HUES6 (cell line): ENCODE results near the gene FGGY.

Source experiments
- H3K27ac ChIP-seq: 2 replicates; pipeline ENCODE4 v1.7.0; 2013; ENCODE audit warnings: low read depth, mild to moderate bottlenecking, low read length, inconsistent platforms
- H3K27me3 ChIP-seq: 2 replicates; pipeline ENCODE4 v1.6.1; 2013; ENCODE audit warnings: low read length; ENCODE audit not compliant: control insufficient read depth, insufficient read depth
- H3K36me3 ChIP-seq: 2 replicates; pipeline ENCODE4 v1.6.1; 2013; ENCODE audit warnings: low read length; ENCODE audit not compliant: control insufficient read depth, insufficient read depth
- H3K4me1 ChIP-seq: 2 replicates; pipeline ENCODE4 v1.6.1; 2013; ENCODE audit warnings: low read length; ENCODE audit not compliant: control insufficient read depth, insufficient read depth
- H3K4me3 ChIP-seq: 2 replicates; pipeline ENCODE4 v1.5.1; 2013; ENCODE audit warnings: low read depth, low read length
- H3K9ac ChIP-seq: one replicate; pipeline ENCODE4 v1.6.1; 2013; ENCODE audit warnings: mild to moderate bottlenecking, low read length
- H3K9me3 ChIP-seq: 2 replicates; pipeline ENCODE4 v1.6.1; 2013; ENCODE audit warnings: low read depth, low read length; ENCODE audit not compliant: control insufficient read depth, insufficient read depth

The FGGY gene

GRCh38 chr1:59692591-59692990 lies 395.7 kb downstream of the FGGY start:
- Histone ChIP-seq H3K27ac (no peak overlapping the region), H3K4me1 (peaks cover 4% of the 10 kb centered on the region; the same call in 1 of the 2 replicates), H3K36me3 (no peaks in the 10 kb centered on the region), H3K9me3 (no peaks in the 10 kb centered on the region), H3K4me3 (no peak overlapping the region), H3K9ac (no peak overlapping the region), H3K27me3 (no peaks in the 10 kb centered on the region)

GRCh38 chr1:59693406-59693805 lies 396.5 kb downstream of the FGGY start:
- H3K27ac ChIP-seq: no peak overlapping the region
- H3K36me3 ChIP-seq: no peaks in the 10 kb centered on the region
- no peak overlapping the region for H3K9ac ChIP-seq
- no peak overlapping the region for H3K4me3 ChIP-seq
- peaks cover 10% of the 10 kb centered on the region for H3K4me1 ChIP-seq
- no peaks in the 10 kb centered on the region for H3K9me3 ChIP-seq
- H3K27me3 ChIP-seq: no peaks in the 10 kb centered on the region

GRCh38 chr1:59695252-59695651 lies 398.4 kb downstream of the FGGY start:
- Histone ChIP-seq H3K36me3 (no peaks in the 10 kb centered on the region), H3K27me3 (no peaks in the 10 kb centered on the region), H3K4me3 (no peak overlapping the region), H3K9ac (no peak overlapping the region), H3K9me3 (no peaks in the 10 kb centered on the region), H3K4me1 (peaks cover 15% of the 10 kb centered on the region), H3K27ac (no peak overlapping the region)

- H3K27me3 ChIP-seq: no peaks in the 10 kb centered on the region
- no peak overlapping the region for H3K4me3 ChIP-seq
- H3K9me3 ChIP-seq: no peaks in the 10 kb centered on the region
- H3K4me1 ChIP-seq: peaks cover 15% of the 10 kb centered on the region
- no peaks in the 10 kb centered on the region for H3K36me3 ChIP-seq
- no peak overlapping the region for H3K27ac ChIP-seq
- H3K9ac ChIP-seq: no peak overlapping the region
These were observed 399.7 kb downstream of the FGGY start for GRCh38 chr1:59696421-59697115.

- Histone ChIP-seq H3K4me3 (no peak overlapping the region), H3K4me1 (peaks cover 15% of the 10 kb centered on the region), H3K9ac (no peak overlapping the region), H3K27ac (no peak overlapping the region), H3K9me3 (no peaks in the 10 kb centered on the region), H3K36me3 (no peaks in the 10 kb centered on the region), H3K27me3 (no peaks in the 10 kb centered on the region)
These were observed 400.4 kb downstream of the FGGY start for GRCh38 chr1:59697150-59697800.

GRCh38 chr1:59698386-59698785 lies 401.5 kb downstream of the FGGY start:
- no peak overlapping the region for H3K9ac ChIP-seq
- H3K4me3 ChIP-seq: no peak overlapping the region
- no peaks in the 10 kb centered on the region for H3K36me3 ChIP-seq
- H3K27me3 ChIP-seq: no peaks in the 10 kb centered on the region
- no peak overlapping the region for H3K27ac ChIP-seq
- H3K9me3 ChIP-seq: no peaks in the 10 kb centered on the region
- peaks cover 15% of the 10 kb centered on the region for H3K4me1 ChIP-seq

- Histone ChIP-seq H3K27ac (no peak overlapping the region), H3K9ac (no peak overlapping the region), H3K36me3 (no peaks in the 10 kb centered on the region), H3K4me1 (peaks cover 15% of the 10 kb centered on the region), H3K4me3 (no peak overlapping the region), H3K9me3 (no peaks in the 10 kb centered on the region), H3K27me3 (no peaks in the 10 kb centered on the region)
These were observed 402.4 kb downstream of the FGGY start for GRCh38 chr1:59699227-59699847.

GRCh38 chr1:59701376-59701775 lies 404.5 kb downstream of the FGGY start:
- Histone ChIP-seq H3K9me3 (no peaks in the 10 kb centered on the region), H3K36me3 (no peaks in the 10 kb centered on the region), H3K27ac (no peak overlapping the region), H3K4me3 (no peak overlapping the region), H3K4me1 (peaks cover 15% of the 10 kb centered on the region), H3K9ac (no peak overlapping the region), H3K27me3 (no peaks in the 10 kb centered on the region)

GRCh38 chr1:59703226-59703917 lies 406.5 kb downstream of the FGGY start:
- Histone ChIP-seq H3K4me3 (no peak overlapping the region), H3K9me3 (no peaks in the 10 kb centered on the region), H3K4me1 (peaks cover 6% of the 10 kb centered on the region), H3K27ac (no peak overlapping the region), H3K36me3 (no peaks in the 10 kb centered on the region), H3K9ac (no peak overlapping the region), H3K27me3 (no peaks in the 10 kb centered on the region)

- peaks cover 2% of the 10 kb centered on the region; the same call in 1 of the 2 replicates for H3K4me1 ChIP-seq
- no peak overlapping the region for H3K9ac ChIP-seq
- no peaks in the 10 kb centered on the region for H3K9me3 ChIP-seq
- H3K36me3 ChIP-seq: no peaks in the 10 kb centered on the region
- no peak overlapping the region for H3K27ac ChIP-seq
- no peak overlapping the region for H3K4me3 ChIP-seq
- H3K27me3 ChIP-seq: no peaks in the 10 kb centered on the region
These were observed 407.1 kb downstream of the FGGY start for GRCh38 chr1:59703918-59704378.

GRCh38 chr1:59704716-59705115 lies 407.8 kb downstream of the FGGY start:
- Histone ChIP-seq H3K27me3 (no peaks in the 10 kb centered on the region), H3K9ac (no peak overlapping the region), H3K4me1 (no peaks in the 10 kb centered on the region; the same call in 1 of the 2 replicates), H3K4me3 (no peak overlapping the region), H3K9me3 (no peaks in the 10 kb centered on the region), H3K27ac (no peak overlapping the region), H3K36me3 (no peaks in the 10 kb centered on the region)
